ENCODE measurements around the gene GAL3ST3.
"Not testable (repeated sequence)": the region's sequence is repeated elsewhere in the genome, so short reads cannot be mapped to it uniquely, and the experiment has no call there.

Gene GAL3ST3, protein sequence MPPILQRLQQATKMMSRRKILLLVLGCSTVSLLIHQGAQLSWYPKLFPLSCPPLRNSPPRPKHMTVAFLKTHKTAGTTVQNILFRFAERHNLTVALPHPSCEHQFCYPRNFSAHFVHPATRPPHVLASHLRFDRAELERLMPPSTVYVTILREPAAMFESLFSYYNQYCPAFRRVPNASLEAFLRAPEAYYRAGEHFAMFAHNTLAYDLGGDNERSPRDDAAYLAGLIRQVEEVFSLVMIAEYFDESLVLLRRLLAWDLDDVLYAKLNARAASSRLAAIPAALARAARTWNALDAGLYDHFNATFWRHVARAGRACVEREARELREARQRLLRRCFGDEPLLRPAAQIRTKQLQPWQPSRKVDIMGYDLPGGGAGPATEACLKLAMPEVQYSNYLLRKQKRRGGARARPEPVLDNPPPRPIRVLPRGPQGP

GRCh38 chr11:66048547-66049323 is at the start of gene GAL3ST3:
GAL3ST3 (minus strand) TSS chr11:66049161; CDS start chr11:66045415, 3,746 bp downstream.
- TF ChIP-seq CTCF (IDR thresholded peaks at IDR 0.05) (no peak), ZFX (IDR thresholded peaks at IDR 0.05; ENCODE audit: borderline replicate concordance) (no peak)
- no peak within 1 kb of the TSS for H3K27ac ChIP-seq

- not testable (repeated sequence) for H3K27ac ChIP-seq
Observed at GRCh38 chr11:66092125-66092524, 43.2 kb upstream of the GAL3ST3 start.

DNA sequence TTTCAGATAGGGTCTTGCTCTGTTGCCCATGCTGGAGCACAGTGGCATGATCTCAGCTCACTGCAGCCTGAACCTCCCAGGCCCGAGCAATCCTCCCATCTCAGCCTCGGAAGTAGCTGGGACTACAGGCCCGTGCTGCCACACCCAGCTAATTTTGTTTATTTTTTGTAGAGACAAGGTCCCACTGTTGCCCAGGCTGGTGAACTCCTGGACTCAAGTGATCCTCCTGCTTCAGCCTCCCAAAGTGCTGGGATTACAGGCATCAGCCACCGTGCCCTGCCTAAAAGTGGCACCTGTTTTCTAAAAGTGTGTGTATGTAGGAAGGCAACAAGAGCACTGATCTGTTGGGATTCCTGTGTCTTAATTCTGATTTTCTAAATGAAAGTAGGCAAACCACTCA is 41.3 kb upstream of the GAL3ST3 start:
- H3K27ac ChIP-seq, result no peak overlapping the region
- TF ChIP-seq ZFX (IDR thresholded peaks at IDR 0.05; ENCODE audit: borderline replicate concordance), result no peak
- TF ChIP-seq CTCF (IDR thresholded peaks at IDR 0.05), result no peak

- TF ChIP-seq CTCF (IDR thresholded peaks at IDR 0.05), result no peak
- H3K27ac ChIP-seq, result no peak overlapping the region
Observed at GRCh38 chr11:66089067-66089466, 40.1 kb upstream of the GAL3ST3 start.

GRCh38 chr11:66087148-66087908 is 38.4 kb upstream of the GAL3ST3 start:
- H3K27ac ChIP-seq, result no peak overlapping the region
- no peak for TF ChIP-seq ZFX (IDR thresholded peaks at IDR 0.05; ENCODE audit: borderline replicate concordance)
- no peak for TF ChIP-seq CTCF (IDR thresholded peaks at IDR 0.05)

- no peak overlapping the region for H3K27ac ChIP-seq
- TF ChIP-seq CTCF (IDR thresholded peaks at IDR 0.05), result no peak
- TF ChIP-seq ZFX (IDR thresholded peaks at IDR 0.05; ENCODE audit: borderline replicate concordance), result no peak
Observed at GRCh38 chr11:66084821-66085475, 36.0 kb upstream of the GAL3ST3 start.

DNA sequence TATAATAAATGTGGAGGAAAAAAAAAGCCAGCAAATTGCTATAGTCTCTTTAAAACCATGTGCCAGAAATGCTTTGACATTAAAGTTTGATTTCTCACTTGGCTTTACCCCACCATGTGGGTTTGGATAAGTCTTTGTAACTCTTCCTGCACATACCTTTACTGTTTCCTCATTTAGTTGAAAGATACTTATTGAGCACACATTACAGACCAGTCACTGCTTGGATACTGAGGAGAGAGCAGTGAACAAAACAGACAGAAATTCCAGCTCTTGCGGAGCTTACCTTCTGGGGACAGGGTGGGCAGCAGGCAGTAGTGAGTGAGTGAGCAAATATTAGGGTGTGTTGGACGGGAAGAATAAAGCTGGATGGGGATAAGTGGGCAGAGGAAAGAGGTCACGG is 34.8 kb upstream of the GAL3ST3 start:
- TF ChIP-seq ZFX (IDR thresholded peaks at IDR 0.05; ENCODE audit: borderline replicate concordance), result no peak
- no peak for TF ChIP-seq CTCF (IDR thresholded peaks at IDR 0.05)
- peak overlapping the region; percentile 49 for H3K27ac ChIP-seq
